Activated naive CD8-positive, alpha-beta T cell (primary cell): ENCODE data around the gene MIS12.
A peak's percentile ranks its signal among the peaks of the same experiment; 100 is the strongest.

Source experiments
- H3K27ac Mint-ChIP-seq: one replicate; pipeline ENCODE4 v1.8.0; 2021; ENCODE audit warnings: mixed read lengths
- H3K27me3 Mint-ChIP-seq: one replicate; pipeline ENCODE4 v1.8.0; 2021; ENCODE audit warnings: mixed read lengths
- H3K36me3 Mint-ChIP-seq: one replicate; pipeline ENCODE4 v1.8.0; 2021; ENCODE audit warnings: mixed read lengths
- H3K4me1 Mint-ChIP-seq: one replicate; pipeline ENCODE4 v1.8.0; 2021; ENCODE audit warnings: low read depth, mixed read lengths
- H3K4me3 Mint-ChIP-seq: one replicate; pipeline ENCODE4 v1.8.0; 2021; ENCODE audit warnings: mild to moderate bottlenecking, mixed read lengths
- H3K9me3 Mint-ChIP-seq: one replicate; pipeline ENCODE4 v1.8.0; 2021; ENCODE audit warnings: low read depth, mixed read lengths

MIS12 gene, protein sequence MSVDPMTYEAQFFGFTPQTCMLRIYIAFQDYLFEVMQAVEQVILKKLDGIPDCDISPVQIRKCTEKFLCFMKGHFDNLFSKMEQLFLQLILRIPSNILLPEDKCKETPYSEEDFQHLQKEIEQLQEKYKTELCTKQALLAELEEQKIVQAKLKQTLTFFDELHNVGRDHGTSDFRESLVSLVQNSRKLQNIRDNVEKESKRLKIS

DNA sequence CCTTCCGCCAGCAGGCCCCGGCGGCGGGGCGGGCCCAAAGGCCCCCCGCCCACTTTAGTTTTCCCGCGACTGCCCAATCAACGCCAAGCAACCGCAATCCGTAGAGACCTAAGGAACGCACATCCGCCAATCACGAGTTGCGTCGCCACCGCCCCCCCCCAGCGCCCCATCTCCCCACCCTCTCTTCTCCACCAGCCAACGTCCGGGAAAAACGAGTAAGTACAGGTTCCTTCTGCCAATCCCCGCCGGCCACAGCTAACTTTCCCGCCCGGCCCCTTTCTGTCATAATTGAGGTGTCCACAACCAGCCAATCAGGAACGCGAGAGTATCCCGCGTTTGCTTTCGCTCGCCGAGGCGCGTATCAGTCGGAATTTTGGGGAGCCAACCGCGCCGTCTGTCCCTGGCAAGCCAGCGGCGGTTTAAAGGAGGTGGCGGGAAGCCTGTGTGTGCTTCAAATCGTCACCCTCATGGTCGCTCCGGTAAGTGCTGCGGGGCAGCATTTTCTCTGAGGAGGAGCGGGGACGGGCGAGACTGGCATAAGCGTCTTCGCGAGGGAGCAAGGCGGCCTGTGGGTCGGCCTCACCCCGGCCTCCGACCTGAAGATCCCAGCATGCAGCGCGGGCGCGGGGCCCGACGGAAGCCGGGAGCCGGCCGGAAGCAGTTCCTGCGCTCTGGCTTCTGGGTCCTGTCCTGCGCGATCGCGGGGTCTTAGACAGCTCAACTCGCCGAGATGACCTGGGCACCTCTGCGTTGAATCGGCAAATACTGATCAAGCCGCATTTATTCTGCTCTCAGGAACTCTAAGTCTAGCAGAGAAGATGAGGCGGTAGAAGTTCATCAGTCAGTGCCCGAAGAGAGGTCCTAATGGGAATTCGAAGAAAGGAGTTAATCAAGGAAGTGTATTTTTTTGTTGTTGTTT lies at the start of gene MIS12:
TSS of gene MIS12 (plus strand) at position 361 of the 919 bp plus-strand sequence. CDS start 2,297 bp downstream, outside the sequence.
- H3K9me3 Mint-ChIP-seq = no peaks in the 10 kb centered on the region
- peaks cover 58% of the 10 kb centered on the region for H3K4me1 Mint-ChIP-seq
- peak within 1 kb of the TSS; percentile 97 for H3K27ac Mint-ChIP-seq
- peak within 1 kb of the TSS; percentile 98 for H3K4me3 Mint-ChIP-seq
- peaks cover 16% of the 10 kb centered on the region for H3K36me3 Mint-ChIP-seq
- H3K27me3 Mint-ChIP-seq = no peaks in the 10 kb centered on the region

DNA sequence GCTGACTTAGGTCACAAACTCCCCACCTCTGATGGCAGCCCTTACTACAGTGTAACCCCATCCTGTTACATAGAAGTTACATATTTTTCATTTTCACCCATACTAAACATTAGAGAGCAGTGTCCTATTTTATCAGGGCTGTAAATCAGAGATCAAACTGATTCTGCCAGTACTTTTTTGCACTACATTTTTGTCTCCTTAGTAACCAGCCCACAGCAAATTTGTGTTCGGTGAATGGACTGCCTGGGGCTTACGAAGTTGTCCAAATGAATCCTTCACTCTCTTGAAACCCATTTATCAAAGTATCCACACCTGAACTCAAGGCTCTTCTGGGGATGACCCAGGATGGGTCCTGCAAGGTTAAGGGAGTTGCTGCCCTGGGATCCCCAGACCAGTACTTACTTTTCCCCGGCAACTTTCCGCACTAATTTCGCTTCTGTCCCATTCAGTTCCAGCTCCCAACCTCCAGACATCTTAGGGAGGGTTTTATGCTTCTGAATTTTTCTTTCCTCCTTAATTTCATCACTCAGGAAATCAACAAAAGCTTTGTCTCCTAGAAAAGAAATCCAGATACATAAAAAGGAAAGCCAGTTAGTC lies 48.5 kb upstream of the MIS12 start:
- no peaks in the 10 kb centered on the region for H3K27me3 Mint-ChIP-seq
- peak overlapping the region; percentile 93 for H3K27ac Mint-ChIP-seq
- H3K4me1 Mint-ChIP-seq = peaks cover 46% of the 10 kb centered on the region
- no peaks in the 10 kb centered on the region for H3K9me3 Mint-ChIP-seq
- peak overlapping the region; percentile 95 for H3K4me3 Mint-ChIP-seq
- H3K36me3 Mint-ChIP-seq = peaks cover 16% of the 10 kb centered on the region

DNA sequence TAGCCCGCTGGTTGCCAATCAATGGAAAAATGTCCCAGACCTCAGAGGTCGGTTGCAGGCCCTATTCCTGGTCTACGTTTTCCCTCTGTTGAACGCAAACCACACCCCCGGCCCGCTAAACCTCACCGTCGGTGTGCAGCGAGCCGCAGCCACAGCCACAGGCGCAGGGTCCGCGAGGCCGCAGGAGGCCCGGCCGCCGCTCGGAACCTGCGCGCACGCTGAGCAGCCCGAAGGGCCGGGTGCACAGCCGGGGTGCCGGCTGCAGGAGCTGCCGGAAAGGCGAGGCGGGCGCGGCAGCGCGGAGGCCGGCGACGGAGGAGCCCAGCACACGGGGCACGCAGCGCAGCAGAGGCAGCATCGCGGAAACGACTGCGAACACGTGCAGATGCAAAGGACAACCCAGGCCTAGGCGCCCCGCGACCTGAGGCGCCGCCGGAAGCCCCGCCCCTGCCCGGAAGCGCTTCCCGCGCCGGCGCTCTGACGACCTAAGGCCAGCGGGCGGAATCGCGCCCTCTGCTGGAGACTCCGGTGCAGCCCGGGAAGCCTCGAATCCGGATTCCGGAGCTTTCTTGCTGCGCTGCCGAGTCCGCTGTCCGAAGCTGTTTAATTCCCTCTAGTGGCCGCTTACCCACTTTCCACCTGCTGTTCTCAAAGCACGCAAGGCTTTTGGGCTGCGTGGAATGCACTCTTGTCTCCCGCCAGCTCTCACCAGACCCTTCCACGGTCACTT lies 47.5 kb upstream of the MIS12 start, which contains the start of gene C1QBP:
TSS of gene C1QBP (minus strand) at position 440 of the 730 bp plus-strand sequence. CDS start at position 358, 82 bp downstream.
- H3K27me3 Mint-ChIP-seq = no peaks in the 10 kb centered on the region
- H3K4me3 Mint-ChIP-seq = peak within 1 kb of the TSS; percentile 95
- peaks cover 43% of the 10 kb centered on the region for H3K4me1 Mint-ChIP-seq
- H3K9me3 Mint-ChIP-seq = no peaks in the 10 kb centered on the region
- peak within 1 kb of the TSS; percentile 93 for H3K27ac Mint-ChIP-seq
- peaks cover 12% of the 10 kb centered on the region for H3K36me3 Mint-ChIP-seq

DNA sequence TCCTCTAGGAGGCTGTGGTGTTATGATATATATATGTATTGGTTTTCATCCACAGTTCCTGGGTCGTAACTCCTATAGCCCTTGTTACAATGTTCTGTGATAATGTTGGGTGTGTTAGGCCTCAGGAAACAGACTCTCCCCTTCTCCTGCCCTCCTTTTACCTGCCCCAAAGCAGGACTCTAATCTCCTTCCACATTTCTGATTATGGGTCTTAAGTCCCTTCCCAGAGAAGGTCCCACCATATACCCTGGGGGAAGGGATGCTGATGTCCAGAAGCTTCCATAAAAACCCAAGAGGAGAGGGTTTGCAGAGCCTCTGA lies 47.0 kb upstream of the MIS12 start:
- Mint-ChIP-seq H3K27ac (peak overlapping the region; percentile 87), H3K9me3 (no peaks in the 10 kb centered on the region), H3K27me3 (no peaks in the 10 kb centered on the region), H3K4me1 (peaks cover 42% of the 10 kb centered on the region), H3K4me3 (peak overlapping the region; percentile 95), H3K36me3 (peaks cover 12% of the 10 kb centered on the region)

DNA sequence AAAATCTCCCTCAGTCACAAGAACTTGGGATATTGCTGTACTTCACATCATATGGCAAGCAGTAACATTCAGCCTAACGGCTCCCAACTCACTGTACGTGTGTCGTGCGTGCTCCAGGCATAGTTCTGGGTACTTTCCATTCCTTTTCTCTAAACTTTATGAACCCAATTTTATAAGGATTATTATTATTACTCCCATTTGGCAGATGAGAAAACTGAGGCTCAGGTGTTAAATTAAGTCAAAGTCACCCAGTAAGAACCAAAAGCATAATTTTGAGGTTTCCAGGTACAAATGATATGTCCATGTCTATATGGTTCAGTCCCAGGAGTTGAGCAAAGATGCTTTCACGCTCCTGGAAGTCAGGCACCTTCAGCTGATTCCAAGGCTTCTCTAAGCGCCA lies 42.6 kb upstream of the MIS12 start:
- peaks cover 12% of the 10 kb centered on the region for H3K4me1 Mint-ChIP-seq
- no peaks in the 10 kb centered on the region for H3K27me3 Mint-ChIP-seq
- peaks cover 5% of the 10 kb centered on the region for H3K36me3 Mint-ChIP-seq

DNA sequence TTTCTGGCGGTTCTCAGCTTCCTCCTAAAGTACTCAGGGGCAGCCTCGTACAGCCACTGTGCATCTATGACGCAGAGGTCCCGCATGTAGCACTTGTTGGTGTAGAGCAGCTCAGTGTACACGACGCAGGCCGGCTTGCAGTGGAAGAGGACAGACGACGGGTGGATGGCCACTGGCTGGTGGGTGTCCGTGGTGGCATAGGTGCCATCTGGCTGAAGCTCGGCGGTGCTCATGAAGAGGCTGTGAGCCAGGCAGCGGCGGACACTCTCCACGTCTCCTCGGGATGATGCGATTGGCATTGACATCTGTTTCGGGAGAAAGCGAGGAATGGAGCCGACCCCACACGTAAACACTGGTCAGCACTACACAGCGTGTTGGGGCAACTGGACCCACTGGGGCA lies 42.2 kb upstream of the MIS12 start:
- H3K9me3 Mint-ChIP-seq = no peaks in the 10 kb centered on the region
- no peaks in the 10 kb centered on the region for H3K27me3 Mint-ChIP-seq
- no peak overlapping the region for H3K4me3 Mint-ChIP-seq
- H3K4me1 Mint-ChIP-seq = peaks cover 11% of the 10 kb centered on the region
- peaks cover 5% of the 10 kb centered on the region for H3K36me3 Mint-ChIP-seq
- H3K27ac Mint-ChIP-seq = no peak overlapping the region

More for the DNA sequence above, 42.6 kb upstream of the MIS12 start:
- Mint-ChIP-seq H3K9me3 (no peaks in the 10 kb centered on the region), H3K27ac (no peak overlapping the region), H3K4me3 (no peak overlapping the region)

DNA sequence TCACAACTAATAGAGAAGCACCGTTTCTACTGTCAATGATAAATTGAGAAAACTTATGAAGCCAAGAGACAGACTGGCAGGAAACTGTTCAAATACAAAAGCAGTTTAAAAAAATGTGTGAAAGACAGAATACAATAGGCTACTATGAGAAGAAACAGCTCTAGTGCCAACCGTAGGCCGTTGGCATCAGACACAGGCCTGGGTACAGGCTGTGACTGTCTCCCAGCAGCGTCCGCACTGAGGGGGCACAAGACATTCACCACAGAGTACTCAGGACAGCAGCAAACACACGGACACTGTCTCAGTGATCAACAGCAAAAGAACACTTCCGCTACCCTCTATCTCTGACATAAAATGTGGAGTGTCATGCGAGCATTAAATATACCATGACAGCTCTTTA lies 39.6 kb upstream of the MIS12 start:
- Mint-ChIP-seq H3K27me3 (no peaks in the 10 kb centered on the region), H3K9me3 (no peaks in the 10 kb centered on the region), H3K36me3 (peaks cover 9% of the 10 kb centered on the region), H3K4me3 (no peak overlapping the region), H3K27ac (no peak overlapping the region), H3K4me1 (no peaks in the 10 kb centered on the region)

DNA sequence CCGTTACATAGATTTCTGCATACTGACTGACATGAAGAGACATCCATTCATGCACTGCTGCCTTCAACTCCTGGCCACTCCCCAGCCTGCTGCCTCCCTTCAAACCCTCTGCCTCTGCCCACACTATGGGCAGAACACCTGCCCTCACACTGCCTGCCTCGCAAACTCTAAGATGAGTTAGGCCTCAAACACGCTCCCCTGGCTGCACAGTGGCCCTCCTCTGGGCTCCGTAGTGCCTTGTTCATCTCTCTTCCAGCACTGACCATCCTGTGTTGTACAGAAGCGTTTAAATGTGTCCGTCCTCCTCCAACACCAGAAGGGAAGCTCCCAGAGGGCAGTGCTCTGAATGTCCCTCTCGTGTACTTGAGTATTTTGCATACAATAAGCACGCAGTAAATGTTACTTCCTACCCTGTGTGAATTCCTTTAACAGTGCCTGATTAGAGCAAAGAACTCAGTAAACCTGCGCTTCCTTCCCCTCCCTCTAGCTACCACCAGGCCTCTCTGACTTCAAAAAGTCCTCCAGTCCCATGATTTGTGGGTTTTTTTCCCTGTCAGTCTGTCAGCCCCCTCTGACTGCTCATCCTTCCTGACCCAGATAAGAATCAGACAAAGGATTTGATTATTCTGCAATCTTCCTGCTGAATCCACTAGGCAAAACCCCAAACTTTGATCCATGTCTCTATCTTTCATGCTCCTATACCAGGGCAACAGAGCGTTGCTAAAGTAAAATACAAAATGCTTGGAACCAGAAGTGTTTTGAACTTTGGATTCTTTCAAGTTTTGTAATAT lies 21.5 kb upstream of the MIS12 start:
- H3K4me1 Mint-ChIP-seq = peaks cover 43% of the 10 kb centered on the region
- no peaks in the 10 kb centered on the region for H3K27me3 Mint-ChIP-seq
- peaks cover 9% of the 10 kb centered on the region for H3K36me3 Mint-ChIP-seq
- no peak overlapping the region for H3K4me3 Mint-ChIP-seq
- no peaks in the 10 kb centered on the region for H3K9me3 Mint-ChIP-seq
- no peak overlapping the region for H3K27ac Mint-ChIP-seq

DNA sequence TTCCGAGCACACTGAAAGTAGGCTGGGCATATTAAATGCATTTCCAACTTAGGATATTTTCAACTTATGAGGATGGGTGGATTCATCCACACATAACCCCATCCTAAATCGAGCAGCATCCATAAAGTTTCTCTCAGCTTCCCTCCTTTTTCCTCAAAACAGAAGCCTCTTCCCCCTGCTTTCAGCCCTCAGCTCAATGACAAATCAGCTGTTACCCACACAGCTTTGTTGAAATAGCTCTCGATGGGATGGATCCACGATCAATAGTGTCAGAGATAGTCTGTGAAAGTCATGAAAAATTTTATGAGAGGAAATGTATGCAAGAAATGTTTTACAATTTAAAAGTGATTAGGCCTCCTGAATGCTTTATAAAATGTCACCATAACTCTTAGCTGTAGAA lies 20.1 kb upstream of the MIS12 start:
- H3K4me3 Mint-ChIP-seq = peak overlapping the region; percentile 98
- H3K9me3 Mint-ChIP-seq = no peaks in the 10 kb centered on the region
- H3K27ac Mint-ChIP-seq = no peak overlapping the region
- peaks cover 45% of the 10 kb centered on the region for H3K4me1 Mint-ChIP-seq
- peaks cover 9% of the 10 kb centered on the region for H3K36me3 Mint-ChIP-seq
- H3K27me3 Mint-ChIP-seq = no peaks in the 10 kb centered on the region

DNA sequence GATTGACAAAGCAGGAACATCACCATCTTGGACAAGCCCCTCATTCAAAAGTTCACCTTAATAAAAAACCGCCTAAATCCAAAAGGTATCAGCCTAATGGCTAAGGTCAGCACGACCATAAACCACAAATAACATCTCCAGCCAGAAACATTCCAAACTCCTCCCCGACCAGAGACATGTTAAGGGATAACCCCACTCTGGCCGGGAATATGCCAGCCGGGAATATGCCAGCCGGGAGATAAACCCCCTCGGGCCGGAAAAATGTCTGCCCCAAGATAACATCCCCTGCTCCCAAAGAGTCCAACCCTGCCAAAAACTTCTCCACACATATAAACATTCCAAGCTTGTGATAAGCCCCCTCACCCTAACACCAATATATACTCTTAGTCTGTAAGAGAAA lies 18.9 kb upstream of the MIS12 start:
- H3K4me1 Mint-ChIP-seq = peaks cover 45% of the 10 kb centered on the region
- peak overlapping the region; percentile 98 for H3K4me3 Mint-ChIP-seq

DNA sequence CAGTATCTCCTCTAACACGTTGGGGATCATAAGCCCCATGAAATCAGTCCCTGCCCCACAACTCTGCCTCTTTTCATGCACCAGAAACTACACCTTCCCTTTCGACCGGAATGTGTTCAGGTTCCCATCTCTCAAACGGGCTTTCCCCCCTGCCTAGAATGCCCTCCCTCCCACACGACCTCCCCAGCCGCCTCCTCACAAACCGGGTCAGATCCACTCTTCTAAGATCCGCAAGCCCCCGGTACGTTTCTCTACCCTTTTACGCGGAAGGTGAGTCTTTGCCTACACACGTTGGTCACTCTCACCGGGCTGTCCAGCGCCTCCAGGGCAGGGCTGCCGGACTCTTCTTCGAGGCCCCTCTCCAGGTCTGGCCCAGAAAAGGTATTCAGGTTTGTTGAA lies 18.3 kb upstream of the MIS12 start:
- Mint-ChIP-seq H3K27me3 (no peaks in the 10 kb centered on the region), H3K4me3 (peak overlapping the region; percentile 98), H3K36me3 (peaks cover 7% of the 10 kb centered on the region), H3K4me1 (peaks cover 44% of the 10 kb centered on the region), H3K27ac (peak overlapping the region; percentile 88), H3K9me3 (no peaks in the 10 kb centered on the region)

More for the DNA sequence above, 18.9 kb upstream of the MIS12 start:
- Mint-ChIP-seq H3K9me3 (no peaks in the 10 kb centered on the region), H3K27me3 (no peaks in the 10 kb centered on the region), H3K36me3 (peaks cover 7% of the 10 kb centered on the region), H3K27ac (peak overlapping the region; percentile 88)

DNA sequence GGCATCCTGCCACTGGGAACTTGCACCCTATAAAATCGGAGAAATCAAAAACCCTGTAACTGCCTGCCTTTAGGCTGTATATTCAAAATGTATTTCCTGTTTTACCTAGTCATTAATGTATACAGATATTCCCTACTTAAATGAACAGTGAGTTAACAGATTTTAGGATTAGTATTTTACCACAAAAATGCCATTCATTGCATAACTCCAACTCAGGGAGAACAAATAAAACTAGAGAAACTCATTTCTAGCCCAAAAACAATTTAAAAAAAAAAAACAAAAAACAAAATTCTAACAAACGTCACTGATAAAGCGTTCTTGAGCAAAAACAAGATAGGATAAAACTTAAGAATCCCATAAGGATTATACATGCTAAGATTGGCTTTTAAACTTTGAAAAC lies 13.9 kb upstream of the MIS12 start:
- Mint-ChIP-seq H3K9me3 (no peaks in the 10 kb centered on the region), H3K27me3 (no peaks in the 10 kb centered on the region), H3K27ac (no peak overlapping the region), H3K4me1 (peaks cover 20% of the 10 kb centered on the region), H3K4me3 (no peak overlapping the region), H3K36me3 (peaks cover 13% of the 10 kb centered on the region)

DNA sequence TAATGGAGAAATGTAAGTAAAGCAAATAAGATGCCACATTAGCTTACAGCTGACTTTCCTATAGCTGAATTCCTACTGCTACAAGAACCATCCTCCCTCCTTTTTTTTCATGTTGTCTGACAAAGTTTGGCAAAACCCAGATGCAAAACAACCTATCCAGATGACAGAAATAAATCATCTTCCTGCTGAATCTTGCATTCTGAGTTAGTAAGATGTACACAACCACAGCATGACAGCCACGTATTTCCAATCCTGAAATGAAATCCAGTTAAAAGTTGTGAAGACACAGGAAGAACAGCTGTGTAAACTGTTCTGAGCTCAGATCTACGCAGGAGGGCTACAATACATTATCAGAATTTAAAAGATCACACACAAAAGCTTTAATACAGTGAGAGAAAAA lies 12.5 kb upstream of the MIS12 start:
- Mint-ChIP-seq H3K4me1 (peaks cover 20% of the 10 kb centered on the region), H3K27me3 (no peaks in the 10 kb centered on the region), H3K36me3 (peaks cover 7% of the 10 kb centered on the region), H3K27ac (peak overlapping the region; percentile 46), H3K9me3 (no peaks in the 10 kb centered on the region), H3K4me3 (no peak overlapping the region)

DNA sequence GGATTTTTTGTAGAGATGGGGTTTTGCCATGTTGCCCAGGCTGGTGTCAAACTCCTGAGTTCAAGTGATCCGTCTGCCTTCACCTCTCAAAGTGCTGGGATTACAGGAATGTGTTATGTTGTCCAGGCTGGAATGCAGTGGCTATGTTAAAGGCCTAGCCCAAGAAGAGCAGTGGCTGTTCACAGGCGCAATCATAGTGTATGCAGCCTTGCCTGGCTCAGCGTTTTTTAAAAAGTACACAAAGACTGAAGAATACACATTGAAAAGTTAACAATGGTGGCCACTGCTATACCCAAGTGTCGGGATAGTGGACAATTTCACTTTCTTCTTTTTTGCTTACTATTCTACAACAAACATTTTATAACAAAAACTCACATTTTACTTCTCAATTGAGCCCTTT lies 7.4 kb upstream of the MIS12 start:
- Mint-ChIP-seq H3K9me3 (no peaks in the 10 kb centered on the region), H3K36me3 (peaks cover 6% of the 10 kb centered on the region), H3K4me3 (no peak overlapping the region), H3K27me3 (no peaks in the 10 kb centered on the region), H3K4me1 (peaks cover 43% of the 10 kb centered on the region), H3K27ac (no peak overlapping the region)
